DOHH2 (cell line): ENCODE data around the gene ZMIZ2.

Source experiments
- EZH2phosphoT487 ChIP-seq: fragments of 200-600 bp; sonication (generic); IDR thresholded peaks from 2 replicates; pipeline ENCODE4 v1.6.1; 2017; ENCODE audit warnings: borderline replicate concordance, mild to moderate bottlenecking, antibody characterized with exemption, low read length, moderate library complexity, mixed read lengths
- TF ChIP-seq, protein P1 (sequence below): fragments of 200-600 bp; sonication (generic); IDR thresholded peaks from one replicate; pipeline ENCODE4 v1.5.1; 2014; ENCODE audit warnings: antibody characterized with exemption, mild to moderate bottlenecking, low read depth, low read length; ENCODE audit not compliant: poor library complexity, severe bottlenecking

DNA sequence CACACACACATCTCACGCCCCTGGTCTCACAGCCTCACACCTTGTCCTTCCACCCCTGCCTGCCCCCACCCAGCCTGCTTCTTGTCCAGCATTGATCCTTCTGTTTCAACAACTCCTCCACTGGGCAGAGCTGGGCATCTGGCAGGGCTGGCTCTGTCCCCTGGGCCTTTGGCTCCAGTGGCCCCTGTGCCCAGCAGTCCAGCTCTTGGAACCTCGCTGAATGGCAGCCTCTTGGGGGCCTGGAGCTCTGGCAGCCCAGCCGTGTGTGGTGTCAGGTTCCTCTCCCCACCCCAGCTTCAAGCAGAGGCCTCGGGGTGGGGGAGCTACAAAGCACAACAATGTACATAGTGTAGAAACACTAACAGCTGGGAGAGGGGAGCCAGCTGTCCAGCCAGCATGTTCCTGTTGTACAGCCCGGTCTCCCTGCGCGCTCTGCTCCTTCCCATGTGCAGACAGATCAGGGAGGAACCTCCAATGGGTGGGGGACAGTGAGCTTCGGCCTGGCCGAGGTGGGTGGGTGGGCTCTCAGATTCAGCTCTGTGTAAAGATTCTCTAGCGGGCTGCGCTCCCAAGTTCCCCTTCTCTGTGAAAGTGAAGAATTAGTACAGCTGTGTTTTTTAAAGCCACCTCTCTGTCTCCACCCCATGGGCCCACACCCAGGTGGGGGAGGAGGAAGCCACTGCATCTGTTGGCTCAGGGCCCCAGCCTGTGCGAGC is 19.4 kb downstream of the ZMIZ2 start:
- TF ChIP-seq, protein P1, sequence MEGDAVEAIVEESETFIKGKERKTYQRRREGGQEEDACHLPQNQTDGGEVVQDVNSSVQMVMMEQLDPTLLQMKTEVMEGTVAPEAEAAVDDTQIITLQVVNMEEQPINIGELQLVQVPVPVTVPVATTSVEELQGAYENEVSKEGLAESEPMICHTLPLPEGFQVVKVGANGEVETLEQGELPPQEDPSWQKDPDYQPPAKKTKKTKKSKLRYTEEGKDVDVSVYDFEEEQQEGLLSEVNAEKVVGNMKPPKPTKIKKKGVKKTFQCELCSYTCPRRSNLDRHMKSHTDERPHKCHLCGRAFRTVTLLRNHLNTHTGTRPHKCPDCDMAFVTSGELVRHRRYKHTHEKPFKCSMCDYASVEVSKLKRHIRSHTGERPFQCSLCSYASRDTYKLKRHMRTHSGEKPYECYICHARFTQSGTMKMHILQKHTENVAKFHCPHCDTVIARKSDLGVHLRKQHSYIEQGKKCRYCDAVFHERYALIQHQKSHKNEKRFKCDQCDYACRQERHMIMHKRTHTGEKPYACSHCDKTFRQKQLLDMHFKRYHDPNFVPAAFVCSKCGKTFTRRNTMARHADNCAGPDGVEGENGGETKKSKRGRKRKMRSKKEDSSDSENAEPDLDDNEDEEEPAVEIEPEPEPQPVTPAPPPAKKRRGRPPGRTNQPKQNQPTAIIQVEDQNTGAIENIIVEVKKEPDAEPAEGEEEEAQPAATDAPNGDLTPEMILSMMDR = no peak
- TF ChIP-seq EZH2phosphoT487 = no peak
